Measurements from ENCODE around the gene NDC80. TPM values are rescaled to one million over a fixed set of nuclear protein-coding genes. Genes with fewer than 3 reads are reported as not detected.

NDC80 gene
- total RNA-seq, 6 experiments from 2014 or later: 0.34 to 1.6 (median 0.55) TPM; not detected in 1

- intact Hi-C loops (cut with DNase I): no loop called here
- Histone ChIP-seq H3K27ac (no peak overlapping the region), H3K27me3 (no peaks in the 10 kb centered on the region), H3K4me3 (no peak overlapping the region), H3K4me1 (no peaks in the 10 kb centered on the region), H3K9me3 (no peaks in the 10 kb centered on the region), H3K36me3 (no peaks in the 10 kb centered on the region)
- 66% methylated on average over 4 of the region's 4 CpGs for WGBS (ENCODE audit: insufficient coverage, low coverage, low lambda C conversion rate, missing lambda C conversion rate)
- no peak for TF ChIP-seq CTCF (IDR thresholded peaks at IDR 0.05)
- TF ChIP-seq POLR2A (IDR thresholded peaks at IDR 0.05): no peak
- DNase-seq (no peak), ATAC-seq (no peak)
Measured at GRCh38 chr18:2617401-2617998, 46.1 kb downstream of the NDC80 start.

DNA sequence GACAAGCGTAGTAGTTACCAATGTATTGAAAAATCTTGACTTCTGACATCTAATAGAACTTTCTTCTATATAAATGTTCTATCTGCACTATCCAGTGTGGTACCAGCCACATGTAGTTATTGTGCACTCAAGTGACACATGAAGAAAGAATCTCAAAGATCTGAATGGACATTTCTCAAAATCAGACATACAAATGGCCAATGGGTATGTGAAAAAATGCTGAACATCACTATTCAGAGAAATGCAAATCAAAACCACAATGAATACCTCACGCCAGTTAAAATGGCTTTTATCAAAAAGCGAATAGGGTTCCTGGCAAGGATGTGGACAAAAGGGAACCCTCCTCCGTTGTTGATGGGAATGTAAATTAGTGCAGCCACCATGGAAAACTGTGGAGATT, 46.7 kb downstream of the NDC80 start:
- Histone ChIP-seq H3K27me3 (no peaks in the 10 kb centered on the region), H3K4me3 (no peak overlapping the region), H3K4me1 (no peaks in the 10 kb centered on the region), H3K36me3 (no peaks in the 10 kb centered on the region), H3K27ac (no peak overlapping the region), H3K9me3 (no peaks in the 10 kb centered on the region)
- no peak for DNase-seq
- intact Hi-C loops (cut with DNase I): no loop called here
- 94% methylated on average over 4 of the region's 4 CpGs for WGBS (ENCODE audit: insufficient coverage, low coverage, low lambda C conversion rate, missing lambda C conversion rate)
- ATAC-seq: no peak
- TF ChIP-seq CTCF (IDR thresholded peaks at IDR 0.05): no peak
- TF ChIP-seq POLR2A (IDR thresholded peaks at IDR 0.05): no peak

GRCh38 chr18:2625217-2625616, 53.9 kb downstream of the NDC80 start:
- TF ChIP-seq CTCF (IDR thresholded peaks at IDR 0.05): no peak
- no peak for TF ChIP-seq POLR2A (IDR thresholded peaks at IDR 0.05)
- intact Hi-C loops (cut with DNase I): no loop called here
- WGBS (ENCODE audit: insufficient coverage, low coverage, low lambda C conversion rate, missing lambda C conversion rate): 86% methylated on average over 5 of the region's 5 CpGs
- ATAC-seq (no peak), DNase-seq (no peak)
- Histone ChIP-seq H3K27ac (no peak overlapping the region), H3K9me3 (no peaks in the 10 kb centered on the region), H3K36me3 (no peaks in the 10 kb centered on the region), H3K27me3 (no peaks in the 10 kb centered on the region), H3K4me3 (no peak overlapping the region), H3K4me1 (no peaks in the 10 kb centered on the region)

DNA sequence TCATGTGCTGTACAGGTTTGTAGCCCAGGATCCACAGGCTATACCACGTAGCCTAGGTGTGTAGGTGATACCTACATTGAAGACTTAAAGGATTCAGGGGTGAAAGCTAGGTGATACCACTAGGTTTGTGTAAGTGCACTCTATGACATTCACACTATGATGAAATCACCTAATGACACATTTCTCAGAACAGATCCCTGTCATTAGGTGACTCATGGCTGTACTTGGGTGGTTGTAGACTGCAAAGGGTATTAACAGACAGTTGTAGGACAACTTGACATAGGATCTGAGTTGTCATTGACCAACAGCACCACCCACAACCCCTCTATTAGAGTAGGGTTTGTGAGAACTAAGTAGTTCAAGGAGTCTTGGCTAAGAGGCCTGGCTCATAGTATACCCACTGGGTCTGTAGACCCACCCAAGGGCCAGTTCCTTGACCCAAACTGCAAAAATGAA, 56.5 kb downstream of the NDC80 start:
- intact Hi-C loops (cut with DNase I): no loop called here
- H3K4me3 ChIP-seq: no peak overlapping the region
- H3K4me1 ChIP-seq: no peaks in the 10 kb centered on the region
- no peaks in the 10 kb centered on the region for H3K27me3 ChIP-seq
- H3K27ac ChIP-seq: no peak overlapping the region
- TF ChIP-seq POLR2A (IDR thresholded peaks at IDR 0.05) (no peak), CTCF (IDR thresholded peaks at IDR 0.05) (no peak)
- ATAC-seq (peak in 2 of 4 donors; percentile 10 to 85), DNase-seq (no peak)
- WGBS (ENCODE audit: insufficient coverage, low coverage, low lambda C conversion rate, missing lambda C conversion rate): 78% methylated on average over 1 of the region's 1 CpG
- H3K36me3 ChIP-seq: no peaks in the 10 kb centered on the region
- no peaks in the 10 kb centered on the region for H3K9me3 ChIP-seq

All from right lobe of liver (tissue), 6 donors.